SIG-M5 treated with dmso at 0.1 percent for 504 hours (cell line): ENCODE results near the gene PRKAG1.

ENCODE experiments used
- DNase-seq: peaks from one replicate; lab custom pipeline; 2025; ENCODE audit not compliant: unreplicated experiment; lab: John Stamatoyannopoulos, UW

Gene PRKAG1

DNA sequence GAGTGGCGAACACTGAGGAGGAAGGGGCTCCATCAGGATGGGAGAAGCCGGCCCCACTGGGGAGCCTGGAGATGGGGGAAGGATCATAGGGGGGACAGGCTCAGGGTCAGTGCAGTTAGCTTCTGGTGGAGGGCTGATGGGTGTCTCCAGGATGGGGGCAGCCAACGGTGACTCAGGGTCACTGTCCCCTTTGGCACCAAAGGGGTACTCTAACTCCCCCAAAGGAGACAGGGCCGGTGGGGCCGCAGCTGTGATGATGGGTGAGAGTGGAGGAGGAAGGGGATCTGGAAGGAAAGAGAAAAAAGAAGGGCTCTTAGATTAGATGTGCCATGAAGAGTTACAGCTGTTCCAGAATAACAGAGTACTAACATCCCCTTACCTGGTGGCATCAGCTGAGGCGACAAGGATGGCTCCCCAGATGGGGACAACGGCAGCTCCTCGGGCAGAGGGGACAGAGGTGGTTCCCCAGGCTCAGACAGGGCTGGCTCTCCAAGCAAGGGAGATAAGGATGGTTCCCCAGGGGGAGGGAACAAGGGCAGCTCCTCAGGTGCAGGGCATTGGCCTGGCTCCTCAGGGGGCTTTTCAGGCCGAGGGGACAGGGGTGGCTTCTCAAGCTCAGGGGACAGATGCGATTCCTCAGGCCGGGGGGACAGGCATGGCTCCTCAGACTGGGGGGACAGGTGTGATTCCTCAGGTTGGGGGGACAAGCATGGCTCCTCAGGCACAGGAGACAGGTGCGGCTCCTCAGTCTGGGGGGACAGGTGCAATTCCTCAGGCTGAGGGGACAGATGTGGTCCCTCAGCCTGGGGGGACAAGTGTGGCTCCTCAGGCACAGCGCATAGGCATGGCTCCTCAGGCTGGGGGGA lies 32.2 kb upstream of the PRKAG1 start:
- no peak for DNase-seq

DNA sequence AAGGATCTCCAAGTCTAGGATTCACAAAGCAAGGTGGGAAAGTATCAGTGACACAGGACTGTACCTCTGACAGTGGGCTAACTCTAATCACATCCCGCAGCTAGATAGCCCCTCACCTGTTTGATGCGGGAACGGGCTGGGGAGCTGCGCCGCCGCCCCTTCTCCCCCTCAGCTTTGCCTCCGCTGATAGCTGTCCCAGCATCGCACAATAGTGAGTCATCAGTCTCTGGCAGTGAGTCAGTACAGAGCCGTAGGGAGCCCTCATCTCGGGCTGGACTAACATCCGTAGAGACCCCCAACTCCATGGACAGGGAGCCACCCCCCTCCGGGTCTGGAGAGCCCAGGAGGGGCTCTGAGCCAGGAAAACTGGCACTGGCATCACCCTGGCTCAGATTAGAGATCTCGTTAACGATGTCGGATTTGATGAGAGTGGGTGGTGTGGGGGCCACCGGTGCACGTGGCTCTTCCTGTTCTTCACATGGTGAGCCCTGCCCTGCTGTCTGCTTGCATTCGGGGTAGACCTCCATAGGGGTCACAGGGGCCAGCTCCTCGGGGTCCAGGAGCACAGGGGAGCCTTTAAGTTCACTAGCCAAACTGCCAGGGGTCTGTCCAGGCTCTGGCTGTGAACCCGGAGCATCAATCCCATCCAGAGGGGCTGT lies 31.1 kb upstream of the PRKAG1 start:
- no peak for DNase-seq

DNA sequence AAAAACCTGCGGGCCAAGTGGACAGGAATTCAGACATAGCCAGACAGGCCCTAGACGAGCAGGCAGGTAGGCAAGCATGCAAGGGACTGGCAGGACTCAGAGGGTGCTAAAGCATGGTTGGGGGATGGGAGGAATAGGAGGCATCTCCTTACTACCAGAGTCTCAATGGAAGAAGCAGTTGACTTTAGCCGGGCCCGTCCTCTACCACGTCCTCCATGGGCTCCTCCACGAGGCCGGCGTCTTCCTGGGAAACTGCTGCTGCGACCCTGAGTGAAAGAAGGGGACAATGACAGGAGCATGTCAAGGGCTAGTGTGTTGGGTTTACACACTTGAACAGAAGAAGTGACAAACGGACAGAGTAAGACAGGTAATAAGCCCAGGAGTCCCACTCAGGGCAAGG lies 30.4 kb upstream of the PRKAG1 start:
- no peak for DNase-seq

DNA sequence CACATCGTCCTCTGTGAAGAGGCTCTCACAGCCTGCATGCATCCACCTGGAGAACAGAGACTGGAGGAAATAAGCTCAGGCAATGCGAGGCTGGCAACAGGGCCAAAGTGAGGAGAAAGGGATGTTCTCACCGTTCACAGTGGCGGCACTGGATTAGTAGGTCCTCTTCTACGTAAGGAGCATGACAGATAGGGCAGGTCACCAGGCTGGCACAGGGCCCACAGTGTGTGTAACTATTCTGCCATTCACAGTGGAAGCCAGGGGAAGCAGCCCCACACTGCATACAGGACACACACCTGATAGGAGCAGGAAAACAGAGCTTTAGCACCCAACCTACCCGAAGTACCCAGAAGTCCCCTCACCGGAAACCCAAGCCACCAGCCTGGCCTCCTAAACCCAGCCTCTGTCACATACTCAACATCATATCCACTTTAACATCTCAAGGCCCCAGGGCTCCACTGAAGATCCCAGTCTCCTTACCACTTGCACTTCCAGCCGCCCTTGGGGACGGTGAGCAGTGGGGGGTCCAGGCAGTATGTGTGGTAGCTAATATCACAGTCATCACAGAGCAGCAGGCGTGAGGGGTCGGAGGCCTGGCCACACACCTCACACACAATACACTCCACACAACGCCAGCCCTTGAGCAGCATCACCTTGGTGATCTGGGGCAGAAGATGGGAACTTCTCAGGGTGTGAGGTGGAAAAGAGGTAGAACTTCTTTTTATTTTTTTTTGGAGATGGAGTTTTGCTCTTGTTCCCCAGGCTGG lies 27.7 kb upstream of the PRKAG1 start:
- no peak for DNase-seq

GRCh38 chr12:49044660-49045059 lies 26.1 kb upstream of the PRKAG1 start:
- DNase-seq, result no peak

DNA sequence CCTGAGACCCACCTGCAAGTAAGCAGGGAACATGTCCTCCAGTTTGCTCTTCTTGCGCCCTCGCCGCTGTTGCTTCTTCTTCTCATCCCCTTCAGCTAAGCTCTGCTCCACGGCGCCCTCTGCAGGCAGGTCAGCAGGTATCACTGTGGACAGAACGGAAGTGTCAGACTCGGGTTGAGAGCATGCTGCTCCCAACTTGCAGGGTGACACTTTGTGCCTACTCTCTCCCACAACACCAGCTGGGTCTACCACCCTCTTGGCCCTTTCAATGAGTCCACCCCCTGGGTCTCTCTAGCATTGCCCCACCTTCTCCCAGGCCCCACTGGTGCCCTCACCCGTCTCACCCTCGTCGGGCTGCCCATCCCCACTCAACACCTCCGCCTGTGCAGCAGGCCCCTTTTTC lies 25.3 kb upstream of the PRKAG1 start:
- peak; percentile 82 for DNase-seq

- DNase-seq, result no peak
Observed at GRCh38 chr12:49043241-49043640, 24.7 kb upstream of the PRKAG1 start.

GRCh38 chr12:49041881-49042484 lies 23.4 kb upstream of the PRKAG1 start:
- no peak for DNase-seq

DNA sequence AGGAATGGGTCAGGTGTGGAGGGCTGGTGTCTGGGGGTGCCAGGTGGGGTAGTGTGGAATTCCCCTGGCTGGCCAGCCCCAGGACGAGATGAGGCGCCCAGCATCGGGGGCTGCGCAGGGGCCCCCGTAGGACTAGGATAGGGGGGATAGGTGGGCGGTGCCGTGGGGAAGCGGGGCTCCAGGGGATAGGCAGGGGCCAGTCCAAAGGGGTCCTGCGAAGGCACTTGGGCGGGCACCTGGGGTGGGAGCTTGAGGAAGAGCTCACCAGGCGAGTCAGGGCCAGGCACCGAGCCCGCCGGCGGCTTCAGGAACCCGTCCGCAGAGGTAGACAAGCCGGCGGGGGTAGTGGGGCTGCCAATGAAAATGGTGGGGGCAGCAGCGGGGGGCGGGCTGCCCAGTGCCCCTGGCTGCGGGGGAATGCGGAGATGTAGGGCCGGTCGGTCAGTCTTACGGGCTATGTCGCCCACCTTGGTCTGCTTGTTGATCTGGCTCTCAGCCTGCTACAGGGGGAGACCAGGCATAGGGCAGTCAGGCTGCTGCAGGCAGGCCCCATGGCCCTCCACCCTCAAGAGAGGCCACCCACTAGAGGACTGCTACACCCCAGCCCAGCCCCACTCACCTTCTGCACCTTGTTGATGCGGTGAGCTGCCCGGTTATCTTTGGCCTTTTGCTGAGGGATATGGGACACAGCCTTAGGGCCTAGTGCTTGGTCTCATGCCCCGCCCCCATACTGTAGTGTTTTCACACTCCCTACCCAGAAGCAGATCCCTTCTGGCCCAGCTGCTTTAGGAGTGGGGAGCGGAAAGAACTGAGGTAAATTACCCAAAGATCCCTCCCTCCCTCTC lies 22.7 kb upstream of the PRKAG1 start:
- no peak for DNase-seq

DNA sequence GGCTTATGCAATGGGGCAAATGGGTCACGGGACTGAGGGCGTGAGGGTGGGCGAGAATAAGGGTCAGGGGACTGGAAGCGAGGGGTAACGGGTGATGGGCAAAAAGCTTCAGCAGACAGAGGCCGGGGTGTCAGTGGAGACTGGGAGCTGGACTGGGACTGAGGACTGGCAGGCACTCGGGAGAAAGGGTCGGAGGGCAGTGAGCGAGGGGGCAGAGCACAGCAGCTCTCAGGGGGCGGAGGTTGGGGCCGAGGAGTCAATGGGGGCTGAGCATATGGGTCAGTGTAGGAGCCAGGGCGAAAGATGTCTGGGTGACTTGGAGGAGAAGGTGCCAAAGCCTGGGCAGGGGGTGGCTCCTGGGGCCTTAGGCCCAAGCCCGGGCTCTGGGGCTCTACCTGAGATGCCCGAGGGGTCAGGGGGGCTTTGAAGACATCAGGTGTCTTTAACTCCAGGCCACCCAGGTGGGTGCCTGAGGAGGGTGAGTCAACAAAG lies 21.8 kb upstream of the PRKAG1 start:
- DNase-seq, result no peak

DNA sequence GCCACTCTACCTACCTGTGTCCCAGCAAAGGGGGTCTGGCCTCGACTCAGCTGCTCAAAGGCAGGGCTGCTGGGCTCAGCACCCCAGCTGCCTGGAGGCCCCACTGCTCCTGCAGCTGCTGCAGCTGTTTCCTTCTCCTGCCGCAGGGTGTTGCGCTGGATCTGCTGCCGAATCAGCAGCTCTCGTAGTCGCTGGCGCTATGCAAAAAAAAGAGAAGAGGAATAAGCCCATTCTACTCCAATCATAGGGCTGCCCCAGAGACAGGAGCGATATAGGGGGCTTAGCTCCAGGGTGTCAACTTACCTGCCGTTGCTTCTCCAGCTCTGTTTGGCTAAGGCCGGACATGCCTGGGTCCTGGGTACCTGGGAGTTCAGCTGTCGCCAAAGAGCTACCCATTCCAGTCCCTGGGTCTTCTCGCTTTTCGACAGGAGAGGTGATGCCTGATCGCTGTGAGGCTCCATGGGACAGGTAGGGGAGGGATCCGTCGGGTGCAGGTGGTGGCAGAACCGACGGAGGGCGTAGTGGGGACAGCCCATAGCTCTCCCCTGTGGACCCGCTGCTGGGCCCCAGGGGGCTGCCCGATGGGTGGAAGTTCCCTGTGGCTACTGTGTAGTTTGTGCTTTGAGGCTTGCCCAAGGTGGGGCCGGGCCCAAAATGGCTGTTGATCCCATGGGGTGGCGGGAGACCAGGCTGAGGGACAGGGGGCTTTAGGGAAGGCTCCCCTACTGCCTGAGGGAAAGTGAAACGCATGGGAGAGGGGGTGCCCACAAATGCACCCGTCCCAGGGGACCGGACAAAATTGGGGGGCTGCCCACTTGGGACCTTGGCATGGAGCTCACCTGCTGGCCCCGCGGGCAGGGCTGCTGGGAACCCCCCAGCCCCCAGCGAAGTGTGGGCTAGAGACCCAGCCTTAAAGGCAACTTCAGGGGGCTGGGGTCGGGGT lies 21.1 kb upstream of the PRKAG1 start:
- no peak for DNase-seq

GRCh38 chr12:49038291-49038955 lies 19.8 kb upstream of the PRKAG1 start:
- no peak for DNase-seq

- DNase-seq, result no peak
Observed at GRCh38 chr12:49037947-49038237, 19.3 kb upstream of the PRKAG1 start.

- DNase-seq, result no peak
Observed at GRCh38 chr12:49037111-49037946, 18.8 kb upstream of the PRKAG1 start.

DNA sequence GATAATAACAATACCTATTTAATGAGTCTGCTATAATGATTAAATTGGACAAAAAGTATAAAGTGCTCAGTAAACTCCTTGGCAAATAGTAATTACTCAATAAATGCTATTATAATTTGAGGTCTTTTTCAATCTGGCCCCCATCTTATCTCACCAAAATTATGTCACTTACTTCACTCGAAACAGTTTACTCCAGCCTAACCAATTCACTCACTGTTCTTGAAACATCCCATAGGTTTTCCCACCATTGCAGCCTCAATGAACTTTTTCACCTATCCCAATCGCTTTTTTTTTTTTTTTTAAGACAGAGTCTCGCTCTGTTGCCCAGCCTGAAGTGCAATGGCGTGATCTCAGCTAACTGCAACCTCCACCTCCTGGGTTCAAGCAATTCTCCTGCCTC lies 17.5 kb upstream of the PRKAG1 start:
- no peak for DNase-seq

DNA sequence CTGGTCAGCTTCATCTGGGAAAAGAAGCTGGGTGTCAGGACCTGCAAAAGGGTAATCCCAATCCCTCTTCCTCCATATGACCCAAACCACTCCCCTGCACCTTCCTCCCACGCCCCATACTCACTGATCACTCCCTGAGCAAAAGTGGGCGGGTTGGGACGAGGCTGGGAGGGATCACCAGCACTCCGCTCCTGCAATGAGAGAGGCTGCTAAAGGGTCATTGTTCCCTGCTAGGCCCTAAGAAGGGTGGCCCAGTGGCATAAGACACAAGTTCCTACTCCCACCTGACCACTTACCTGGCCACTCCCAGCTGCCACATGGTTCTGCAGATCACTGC lies 15.7 kb upstream of the PRKAG1 start:
- no peak for DNase-seq

- DNase-seq, result no peak
Observed at GRCh38 chr12:49033611-49034285, 15.2 kb upstream of the PRKAG1 start.
